Vagina (tissue), 2 donors: Measurements from ENCODE around the gene IL1RAPL1. TPM values are rescaled to one million over a fixed set of nuclear protein-coding genes. Genes with fewer than 3 reads are reported as not detected.

ENCODE experiments used
- DNase-seq, 2 donors: peaks; one replicate each; pipeline ENCODE4 v3.0.0-alpha.2; 2017; ENCODE audit errors: extremely low spot score in 2 of 2
- H3K27ac ChIP-seq: fragments of 200-600 bp; sonication (generic); one replicate; pipeline ENCODE4 v1.5.1; 2019
- H3K27me3 ChIP-seq: fragments of 200-600 bp; sonication (generic); one replicate; pipeline ENCODE4 v1.5.1; 2019
- H3K36me3 ChIP-seq, 2 donors: fragments of 200-600 bp; sonication (generic); one replicate each; pipeline ENCODE4 v1.5.1; 2017 to 2019
- H3K4me1 ChIP-seq: fragments of 200-600 bp; sonication (generic); one replicate; pipeline ENCODE4 v1.5.1; 2019
- H3K4me3 ChIP-seq, 2 donors: fragments of 200-600 bp; sonication (generic); 1 replicate in 1 of 2; 2 replicates in 1 of 2; pipeline ENCODE4 v1.5.1; 2016 to 2019
- H3K9me3 ChIP-seq: fragments of 200-600 bp; sonication (generic); one replicate; pipeline ENCODE4 v1.5.1; 2019
- POLR2A ChIP-seq, 2 donors: fragments of 450-650 bp; IDR thresholded peaks; one replicate each; pipeline ENCODE4 v1.6.1; 2017; ENCODE audit warnings: antibody characterized with exemption in 2 of 2, mild to moderate bottlenecking in 2 of 2, moderate library complexity in 2 of 2
- POLR2AphosphoS5 ChIP-seq, 2 donors: sonication (generic); formaldehyde crosslinking; IDR thresholded peaks; one replicate each; pipeline ENCODE4 v1.9.0; 2017; ENCODE audit warnings: antibody characterized with exemption in 2 of 2, mild to moderate bottlenecking in 2 of 2, low read depth in 1 of 2; ENCODE audit not compliant: insufficient read depth in 1 of 2
- intact Hi-C: fragments of 100-400 bp; cut with DNase I; formaldehyde crosslinking; loops from one replicate; pipeline ENCODE4 v1.15.1; 2023
- total RNA-seq: library from RNA; depleted of rRNA; stranded (reverse); fragments of >200 nt; gene quantifications from one replicate; pipeline ENCODE4 v1.2.3, GENCODE V29; 2016
- TF ChIP-seq, protein P1 (sequence below), 3 experiments: fragments of 450-650 bp in 2 of 3; fragments of 200-600 bp in 1 of 3; sonication (generic) in 1 of 3; IDR thresholded peaks; one replicate each; pipeline ENCODE4 v1.5.1; 2017 to 2019; ENCODE audit warnings: antibody characterized with exemption in 3 of 3, mild to moderate bottlenecking in 2 of 3, moderate library complexity in 2 of 3

IL1RAPL1 gene
- total RNA-seq, 1 donor from 2014 or later: not detected

DNA sequence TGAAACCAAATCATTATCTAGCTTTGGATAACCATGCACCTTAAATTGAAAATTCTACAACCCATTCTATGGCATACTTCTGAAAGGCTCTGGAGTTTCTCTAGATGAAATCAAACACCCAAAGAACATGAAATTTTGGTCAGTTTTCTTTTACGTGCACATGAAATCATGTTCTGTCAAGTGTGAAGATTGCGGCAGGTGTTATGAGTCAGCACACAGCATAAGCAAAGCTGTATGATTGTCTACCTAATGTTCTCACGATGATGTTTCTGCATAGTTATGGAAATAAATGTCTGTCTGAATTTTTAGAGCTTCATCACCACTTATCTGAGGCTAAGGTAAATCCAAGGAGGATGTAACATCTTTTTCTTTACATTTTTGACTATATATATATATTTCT, 495.3 kb downstream of the IL1RAPL1 start:
- Histone ChIP-seq H3K27ac (no peak overlapping the region), H3K4me3 (no peak overlapping the region), H3K4me1 (no peaks in the 10 kb centered on the region), H3K9me3 (no peaks in the 10 kb centered on the region), H3K36me3 (no peaks in the 10 kb centered on the region), H3K27me3 (no peaks in the 10 kb centered on the region)
- intact Hi-C loops: no loop called here
- DNase-seq: no peak
- TF ChIP-seq POLR2AphosphoS5 (IDR thresholded peaks at IDR 0.05; ENCODE audit: insufficient read depth in 1 of 2, low read depth in 1 of 2) (no peak), POLR2A (IDR thresholded peaks at IDR 0.05) (no peak)
- TF ChIP-seq, protein P1, sequence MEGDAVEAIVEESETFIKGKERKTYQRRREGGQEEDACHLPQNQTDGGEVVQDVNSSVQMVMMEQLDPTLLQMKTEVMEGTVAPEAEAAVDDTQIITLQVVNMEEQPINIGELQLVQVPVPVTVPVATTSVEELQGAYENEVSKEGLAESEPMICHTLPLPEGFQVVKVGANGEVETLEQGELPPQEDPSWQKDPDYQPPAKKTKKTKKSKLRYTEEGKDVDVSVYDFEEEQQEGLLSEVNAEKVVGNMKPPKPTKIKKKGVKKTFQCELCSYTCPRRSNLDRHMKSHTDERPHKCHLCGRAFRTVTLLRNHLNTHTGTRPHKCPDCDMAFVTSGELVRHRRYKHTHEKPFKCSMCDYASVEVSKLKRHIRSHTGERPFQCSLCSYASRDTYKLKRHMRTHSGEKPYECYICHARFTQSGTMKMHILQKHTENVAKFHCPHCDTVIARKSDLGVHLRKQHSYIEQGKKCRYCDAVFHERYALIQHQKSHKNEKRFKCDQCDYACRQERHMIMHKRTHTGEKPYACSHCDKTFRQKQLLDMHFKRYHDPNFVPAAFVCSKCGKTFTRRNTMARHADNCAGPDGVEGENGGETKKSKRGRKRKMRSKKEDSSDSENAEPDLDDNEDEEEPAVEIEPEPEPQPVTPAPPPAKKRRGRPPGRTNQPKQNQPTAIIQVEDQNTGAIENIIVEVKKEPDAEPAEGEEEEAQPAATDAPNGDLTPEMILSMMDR (IDR thresholded peaks at IDR 0.05): no peak

DNA sequence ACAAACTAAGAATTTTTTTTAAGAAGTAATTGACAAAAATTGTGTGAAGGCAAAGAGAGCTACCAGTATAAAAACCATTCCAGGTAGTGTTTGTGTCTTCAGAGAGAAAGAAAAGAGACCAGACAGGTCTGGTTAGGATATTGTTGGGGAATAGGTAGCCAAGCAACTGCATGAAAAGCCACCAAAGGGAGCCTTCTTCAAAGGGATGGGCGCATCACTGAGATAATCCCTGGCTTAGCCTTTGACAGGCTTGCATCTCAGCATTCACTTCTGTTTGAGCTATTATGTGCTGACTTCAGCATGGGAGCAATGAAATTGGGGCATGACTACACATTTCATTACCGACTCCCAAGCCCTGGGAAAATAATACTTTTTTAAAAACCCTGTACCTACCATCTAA, 496.6 kb downstream of the IL1RAPL1 start:
- no peak overlapping the region for H3K27ac ChIP-seq
- H3K27me3 ChIP-seq: no peaks in the 10 kb centered on the region
- H3K4me3 ChIP-seq: no peak overlapping the region
- H3K4me1 ChIP-seq: no peaks in the 10 kb centered on the region
- intact Hi-C loops: no loop called here
- H3K36me3 ChIP-seq: no peaks in the 10 kb centered on the region
- TF ChIP-seq POLR2A (IDR thresholded peaks at IDR 0.05): no peak
- TF ChIP-seq POLR2AphosphoS5 (IDR thresholded peaks at IDR 0.05; ENCODE audit: insufficient read depth in 1 of 2, low read depth in 1 of 2): no peak
- TF ChIP-seq, protein P1 (IDR thresholded peaks at IDR 0.05): no peak
- no peaks in the 10 kb centered on the region for H3K9me3 ChIP-seq
- DNase-seq: no peak

DNA sequence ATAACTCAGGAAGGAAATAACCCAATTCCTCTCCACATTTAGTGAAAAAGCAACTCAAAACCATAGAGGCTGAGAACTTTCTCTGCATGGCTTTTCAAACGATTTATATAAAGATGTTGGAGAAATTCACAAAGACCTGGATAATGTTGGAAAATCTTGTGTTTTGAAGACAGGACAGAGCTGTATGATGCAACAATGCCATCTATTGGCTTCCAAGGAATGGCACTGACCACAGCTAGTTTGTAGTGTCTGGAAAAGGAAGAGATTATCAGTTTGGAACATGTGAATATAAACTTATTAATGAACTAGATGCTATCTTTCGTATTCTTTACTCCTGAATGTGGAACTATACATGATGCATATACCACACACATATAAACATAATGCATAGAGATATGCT, 503.6 kb downstream of the IL1RAPL1 start:
- intact Hi-C loops: no loop called here
- no peak for DNase-seq
- no peaks in the 10 kb centered on the region for H3K36me3 ChIP-seq
- no peak overlapping the region for H3K27ac ChIP-seq
- TF ChIP-seq POLR2AphosphoS5 (IDR thresholded peaks at IDR 0.05; ENCODE audit: insufficient read depth in 1 of 2, low read depth in 1 of 2): no peak
- TF ChIP-seq, protein P1 (IDR thresholded peaks at IDR 0.05): no peak
- no peak for TF ChIP-seq POLR2A (IDR thresholded peaks at IDR 0.05)
- H3K4me3 ChIP-seq: no peak overlapping the region
- H3K9me3 ChIP-seq: no peaks in the 10 kb centered on the region
- H3K27me3 ChIP-seq: no peaks in the 10 kb centered on the region
- no peaks in the 10 kb centered on the region for H3K4me1 ChIP-seq

DNA sequence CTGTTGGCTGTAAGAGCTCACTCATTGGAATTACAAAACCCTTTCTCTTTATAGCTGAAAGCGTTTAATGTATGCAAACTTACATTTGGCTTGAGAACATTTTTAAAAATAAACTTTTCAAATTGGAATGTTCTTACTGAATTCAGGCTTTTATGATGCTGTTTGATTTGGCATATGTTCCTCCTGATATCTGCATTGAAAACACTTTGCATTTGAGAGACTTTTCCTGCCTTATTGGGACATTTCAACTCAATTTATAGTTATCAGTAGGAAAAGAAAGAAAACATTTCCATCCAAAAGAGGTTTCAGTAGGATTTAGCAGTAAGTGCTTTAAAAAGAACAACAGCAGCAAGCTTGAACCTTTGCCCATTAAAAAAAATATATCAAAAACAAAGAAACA, 520.0 kb downstream of the IL1RAPL1 start:
- Histone ChIP-seq H3K4me1 (no peaks in the 10 kb centered on the region), H3K9me3 (no peaks in the 10 kb centered on the region), H3K4me3 (no peak overlapping the region), H3K27ac (no peak overlapping the region), H3K27me3 (no peaks in the 10 kb centered on the region), H3K36me3 (no peaks in the 10 kb centered on the region)
- no peak for DNase-seq
- intact Hi-C loops: loop anchor here (10.0 kb wide), 1 partner anchor 1882 kb away; no protein-coding TSS in a partner anchor
- no peak for TF ChIP-seq POLR2AphosphoS5 (IDR thresholded peaks at IDR 0.05; ENCODE audit: insufficient read depth in 1 of 2, low read depth in 1 of 2)
- TF ChIP-seq, protein P1 (IDR thresholded peaks at IDR 0.05): no peak
- no peak for TF ChIP-seq POLR2A (IDR thresholded peaks at IDR 0.05)

DNA sequence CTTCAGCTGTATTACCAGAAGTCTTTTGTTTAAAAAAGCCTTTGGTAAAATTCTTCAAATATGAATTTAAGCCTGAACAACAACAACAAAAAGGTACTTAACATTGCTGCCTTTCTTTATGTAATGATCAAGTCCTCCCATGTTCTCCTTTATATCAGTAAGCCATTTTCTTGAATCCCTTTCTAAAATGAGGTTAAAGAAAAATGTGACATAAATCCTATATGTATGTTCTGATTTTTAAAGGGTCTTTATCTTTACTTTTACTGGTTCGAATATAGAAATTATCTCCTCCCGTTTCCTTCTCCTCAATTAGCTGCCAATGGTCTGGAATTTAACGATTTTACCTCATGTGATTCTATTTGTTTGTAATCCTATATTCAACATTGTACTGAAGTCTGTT, 522.8 kb downstream of the IL1RAPL1 start:
- intact Hi-C loops: no loop called here
- no peak for DNase-seq
- H3K27me3 ChIP-seq: no peaks in the 10 kb centered on the region
- H3K36me3 ChIP-seq: no peaks in the 10 kb centered on the region
- no peak overlapping the region for H3K4me3 ChIP-seq
- H3K9me3 ChIP-seq: no peaks in the 10 kb centered on the region
- H3K27ac ChIP-seq: no peak overlapping the region
- no peaks in the 10 kb centered on the region for H3K4me1 ChIP-seq
- no peak for TF ChIP-seq POLR2A (IDR thresholded peaks at IDR 0.05)
- TF ChIP-seq POLR2AphosphoS5 (IDR thresholded peaks at IDR 0.05; ENCODE audit: insufficient read depth in 1 of 2, low read depth in 1 of 2): no peak
- TF ChIP-seq, protein P1 (IDR thresholded peaks at IDR 0.05): no peak
